WERI-Rb-1 (cell line): Measurements from ENCODE around the gene RNF225.

Source experiments
- DNase-seq: peaks from one replicate; pipeline ENCODE4 v3.0.0-alpha.2; 2020
- H3K27ac ChIP-seq: fragments of 250-450 bp; sonication (Bioruptor Pico); 2 replicates; pipeline ENCODE4 v1.5.1; 2020; ENCODE audit warnings: mild to moderate bottlenecking, moderate library complexity
- H3K27me3 ChIP-seq: fragments of 250-450 bp; sonication (Bioruptor Pico); 2 replicates; pipeline ENCODE4 v1.5.1; 2021; ENCODE audit warnings: mild to moderate bottlenecking, low read depth, moderate library complexity; ENCODE audit not compliant: insufficient read depth, severe bottlenecking
- H3K36me3 ChIP-seq: fragments of 250-450 bp; sonication (Bioruptor Pico); 2 replicates; pipeline ENCODE4 v1.5.1; 2020; ENCODE audit warnings: mild to moderate bottlenecking, moderate library complexity
- H3K4me3 ChIP-seq: 2 replicates; pipeline ENCODE4 v1.5.1; 2011; ENCODE audit warnings: low read depth, mild to moderate bottlenecking, control low read depth, low read length
- H3K9me3 ChIP-seq: fragments of 250-450 bp; sonication (Bioruptor Pico); 2 replicates; pipeline ENCODE4 v1.5.1; 2021; ENCODE audit warnings: mild to moderate bottlenecking, moderate library complexity; ENCODE audit not compliant: severe bottlenecking
- CTCF ChIP-seq: IDR thresholded peaks from 2 replicates; pipeline ENCODE4 v1.5.1; 2011; ENCODE audit warnings: low read depth, mild to moderate bottlenecking, control low read depth, inconsistent platforms, low read length

RNF225 gene

DNA sequence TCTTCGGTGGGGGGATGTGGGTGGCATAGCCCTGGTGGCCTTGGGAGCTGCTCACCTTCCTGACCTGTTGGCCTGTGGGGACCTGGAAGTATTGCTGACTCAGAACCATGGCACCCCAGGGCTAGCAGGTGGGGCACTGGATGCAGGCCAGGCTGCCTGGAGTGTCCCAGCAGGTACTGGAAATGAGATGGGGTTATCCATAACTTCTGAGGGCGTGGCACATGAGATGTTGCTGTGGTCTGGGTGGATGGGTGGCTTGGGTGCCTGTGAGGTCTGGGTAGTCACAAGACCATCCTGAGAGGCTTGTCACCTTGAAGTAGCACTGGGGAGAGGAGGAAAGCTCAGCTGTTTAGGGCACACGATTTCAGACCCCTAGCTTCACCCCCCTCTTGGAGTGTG is 636 bp upstream of the RNF225 start:
- Histone ChIP-seq H3K36me3 (peaks cover 55% of the 10 kb centered on the region), H3K27me3 (no peaks in the 10 kb centered on the region), H3K4me3 (no peak overlapping the region), H3K27ac (no peak overlapping the region), H3K9me3 (no peaks in the 10 kb centered on the region)
- DNase-seq: no peak
- no peak for TF ChIP-seq CTCF

DNA sequence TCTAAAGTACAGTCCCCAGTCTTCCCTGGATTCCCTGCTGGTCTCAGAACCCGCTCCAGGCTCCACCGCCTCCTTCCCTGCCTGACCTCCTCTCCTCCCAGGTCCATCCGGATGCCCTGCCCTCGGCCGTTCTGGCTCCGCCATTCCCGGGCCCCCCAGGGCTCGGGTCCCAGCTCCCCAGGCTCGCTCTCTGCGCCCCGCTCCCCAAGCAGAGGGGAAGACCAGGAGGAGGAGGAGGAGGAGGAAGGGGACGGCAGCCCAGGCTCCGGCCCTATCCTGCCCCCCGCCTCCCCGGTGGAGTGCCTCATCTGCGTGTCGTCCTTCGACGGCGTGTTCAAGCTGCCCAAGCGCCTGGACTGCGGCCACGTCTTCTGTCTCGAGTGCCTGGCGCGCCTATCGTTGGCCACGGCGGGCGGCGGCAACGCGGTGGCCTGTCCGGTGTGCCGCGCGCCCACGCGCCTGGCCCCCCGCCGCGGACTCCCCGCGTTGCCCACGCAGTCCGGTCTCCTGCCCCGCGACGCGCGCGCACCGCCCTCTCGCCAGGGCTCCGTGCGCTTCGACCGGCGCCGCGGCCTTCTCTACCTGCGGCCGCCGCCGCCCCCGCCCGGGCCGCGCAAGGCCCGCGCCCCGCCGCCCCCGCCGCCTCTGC is 647 bp downstream of the RNF225 start:
- Histone ChIP-seq H3K36me3 (peaks cover 44% of the 10 kb centered on the region), H3K9me3 (no peaks in the 10 kb centered on the region), H3K4me3 (no peak overlapping the region), H3K27ac (no peak overlapping the region), H3K27me3 (no peaks in the 10 kb centered on the region)
- no peak for DNase-seq
- no peak for TF ChIP-seq CTCF

DNA sequence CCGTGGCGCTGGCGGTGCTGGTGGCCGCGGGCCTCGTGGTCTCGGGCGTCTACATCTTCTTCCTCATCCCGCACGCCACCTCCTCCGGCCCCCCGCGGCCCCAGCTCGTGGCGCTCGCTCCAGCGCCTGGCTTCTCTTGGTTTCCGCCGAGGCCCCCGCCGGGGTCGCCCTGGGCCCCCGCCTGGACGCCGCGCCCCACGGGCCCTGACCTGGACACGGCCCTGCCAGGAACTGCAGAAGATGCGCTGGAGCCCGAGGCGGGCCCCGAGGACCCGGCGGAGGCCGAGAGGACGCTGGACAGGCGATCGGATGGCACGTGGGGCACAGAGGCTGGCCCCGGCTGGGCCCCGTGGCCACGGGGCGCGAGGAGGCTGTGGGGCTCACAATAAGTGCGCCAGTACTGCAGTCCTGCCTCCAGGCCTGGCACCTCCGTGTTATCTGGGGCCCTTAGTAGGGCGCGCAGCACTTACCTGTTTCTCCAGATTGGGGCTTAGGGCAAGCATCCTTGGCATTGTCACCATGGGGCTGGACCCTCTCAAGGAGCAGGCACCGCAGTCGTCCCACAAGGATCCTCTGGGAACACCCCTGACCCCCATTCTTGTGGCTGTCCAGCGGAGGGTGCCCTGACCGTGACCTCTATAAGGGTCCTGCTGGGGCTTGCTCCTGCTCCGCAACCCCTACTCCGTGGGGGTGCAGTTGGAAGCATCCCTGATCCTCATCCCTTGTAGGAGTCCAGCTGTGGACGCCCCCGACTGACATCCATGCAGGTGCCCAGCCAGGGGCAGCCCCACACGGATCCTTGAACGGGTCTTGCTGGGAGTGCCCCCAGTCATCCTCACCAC is 1.5 kb downstream of the RNF225 start:
- Histone ChIP-seq H3K9me3 (no peaks in the 10 kb centered on the region), H3K27me3 (no peaks in the 10 kb centered on the region), H3K27ac (no peak overlapping the region), H3K4me3 (no peak overlapping the region), H3K36me3 (peaks cover 36% of the 10 kb centered on the region)
- TF ChIP-seq CTCF: no peak
- DNase-seq: no peak

- H3K27me3 ChIP-seq: no peaks in the 10 kb centered on the region
- H3K36me3 ChIP-seq: peaks cover 29% of the 10 kb centered on the region
- no peaks in the 10 kb centered on the region for H3K9me3 ChIP-seq
- no peak overlapping the region for H3K27ac ChIP-seq
- no peak for DNase-seq
- TF ChIP-seq CTCF: no peak
- H3K4me3 ChIP-seq: no peak overlapping the region
These were observed 2.1 kb downstream of the RNF225 start for GRCh38 chr19:58397533-58398037.

- no peak overlapping the region for H3K27ac ChIP-seq
- no peaks in the 10 kb centered on the region for H3K27me3 ChIP-seq
- no peak overlapping the region for H3K4me3 ChIP-seq
- TF ChIP-seq CTCF: no peak
- peaks cover 24% of the 10 kb centered on the region for H3K36me3 ChIP-seq
- no peaks in the 10 kb centered on the region for H3K9me3 ChIP-seq
- no peak for DNase-seq
These were observed 2.6 kb downstream of the RNF225 start for GRCh38 chr19:58398087-58398486.
